Endothelial cell (in vitro differentiated cells): Measurements from ENCODE around the gene BCAT1. TPM values are rescaled to one million over a fixed set of nuclear protein-coding genes. Genes with fewer than 3 reads are reported as not detected.

Source experiments
- DNase-seq: peaks from one replicate; pipeline ENCODE4 v3.0.0; 2021; ENCODE audit warnings: low spot score
- H3K27ac Mint-ChIP-seq: one replicate; pipeline ENCODE4 v1.8.0; 2021; ENCODE audit warnings: mixed read lengths, inconsistent platforms; ENCODE audit not compliant: unreplicated experiment
- H3K27me3 Mint-ChIP-seq: one replicate; pipeline ENCODE4 v1.8.0; 2021; ENCODE audit warnings: mild to moderate bottlenecking, moderate library complexity, mixed read lengths, inconsistent platforms; ENCODE audit not compliant: unreplicated experiment
- H3K36me3 Mint-ChIP-seq: one replicate; pipeline ENCODE4 v1.8.0; 2021; ENCODE audit warnings: mild to moderate bottlenecking, low read depth, mixed read lengths, inconsistent platforms; ENCODE audit not compliant: unreplicated experiment
- H3K4me1 Mint-ChIP-seq: one replicate; pipeline ENCODE4 v1.8.0; 2021; ENCODE audit warnings: mild to moderate bottlenecking, mixed read lengths, inconsistent platforms; ENCODE audit not compliant: unreplicated experiment
- H3K4me3 Mint-ChIP-seq: one replicate; pipeline ENCODE4 v1.8.0; 2021; ENCODE audit warnings: mild to moderate bottlenecking, mixed read lengths, inconsistent platforms; ENCODE audit not compliant: unreplicated experiment
- H3K9me3 Mint-ChIP-seq: one replicate; pipeline ENCODE4 v1.8.0; 2021; ENCODE audit warnings: mixed read lengths, inconsistent platforms; ENCODE audit not compliant: unreplicated experiment
- CTCF ChIP-seq: fragments of 200-600 bp; sonication (generic); IDR thresholded peaks from one replicate; pipeline ENCODE4 v1.5.0; 2021; ENCODE audit warnings: antibody characterized with exemption; ENCODE audit not compliant: unreplicated experiment
- total RNA-seq: library from RNA; stranded (reverse); fragmentation: NEBNext Ultra II Directional; extraction: Animal tissue kit (Norgen Biotek cat#: 25700); gene quantifications from one replicate; pipeline ENCODE4 v1.2.1, GENCODE V29; 2021; ENCODE audit not compliant: unreplicated experiment

BCAT1 gene
- total RNA-seq, 1 donor from 2014 or later: 110 TPM

- peaks cover 4% of the 10 kb centered on the region for H3K36me3 Mint-ChIP-seq
- H3K9me3 Mint-ChIP-seq: no peaks in the 10 kb centered on the region
- peaks cover 1% of the 10 kb centered on the region for H3K27me3 Mint-ChIP-seq
- no peak overlapping the region for H3K27ac Mint-ChIP-seq
- no peak for TF ChIP-seq CTCF
- no peak overlapping the region for H3K4me3 Mint-ChIP-seq
- no peak for DNase-seq
- peaks cover 30% of the 10 kb centered on the region for H3K4me1 Mint-ChIP-seq
Observed at GRCh38 chr12:24896171-24896570, 52.7 kb downstream of the BCAT1 start.

- Mint-ChIP-seq H3K27me3 (peaks cover 1% of the 10 kb centered on the region), H3K4me1 (peaks cover 27% of the 10 kb centered on the region), H3K9me3 (no peaks in the 10 kb centered on the region), H3K36me3 (peaks cover 6% of the 10 kb centered on the region), H3K4me3 (no peak overlapping the region), H3K27ac (no peak overlapping the region)
- DNase-seq: no peak
- no peak for TF ChIP-seq CTCF
Observed at GRCh38 chr12:24895612-24896011, 53.3 kb downstream of the BCAT1 start.

- H3K36me3 Mint-ChIP-seq: peaks cover 6% of the 10 kb centered on the region
Observed at GRCh38 chr12:24894879-24895278, 54.0 kb downstream of the BCAT1 start.

GRCh38 chr12:24890048-24890803 lies 58.7 kb downstream of the BCAT1 start:
- Mint-ChIP-seq H3K9me3 (no peaks in the 10 kb centered on the region), H3K36me3 (peaks cover 6% of the 10 kb centered on the region), H3K27ac (no peak overlapping the region), H3K27me3 (no peaks in the 10 kb centered on the region), H3K4me3 (no peak overlapping the region), H3K4me1 (peaks cover 23% of the 10 kb centered on the region)
- DNase-seq: no peak
- no peak for TF ChIP-seq CTCF

More at GRCh38 chr12:24894879-24895278, 54.0 kb downstream of the BCAT1 start:
- peaks cover 1% of the 10 kb centered on the region for H3K27me3 Mint-ChIP-seq
- H3K27ac Mint-ChIP-seq: peak overlapping the region; percentile 89
- H3K9me3 Mint-ChIP-seq: no peaks in the 10 kb centered on the region
- H3K4me3 Mint-ChIP-seq: no peak overlapping the region
- H3K4me1 Mint-ChIP-seq: peaks cover 27% of the 10 kb centered on the region
- DNase-seq: no peak
- no peak for TF ChIP-seq CTCF

GRCh38 chr12:24889411-24889810 lies 59.5 kb downstream of the BCAT1 start:
- H3K9me3 Mint-ChIP-seq: no peaks in the 10 kb centered on the region
- TF ChIP-seq CTCF: no peak
- H3K36me3 Mint-ChIP-seq: peaks cover 6% of the 10 kb centered on the region
- no peak for DNase-seq
- H3K4me3 Mint-ChIP-seq: no peak overlapping the region
- H3K27me3 Mint-ChIP-seq: no peaks in the 10 kb centered on the region
- H3K27ac Mint-ChIP-seq: peak overlapping the region; percentile 2
- H3K4me1 Mint-ChIP-seq: peaks cover 14% of the 10 kb centered on the region
